Measurements from ENCODE around the gene NTN3.

NTN3 gene

DNA sequence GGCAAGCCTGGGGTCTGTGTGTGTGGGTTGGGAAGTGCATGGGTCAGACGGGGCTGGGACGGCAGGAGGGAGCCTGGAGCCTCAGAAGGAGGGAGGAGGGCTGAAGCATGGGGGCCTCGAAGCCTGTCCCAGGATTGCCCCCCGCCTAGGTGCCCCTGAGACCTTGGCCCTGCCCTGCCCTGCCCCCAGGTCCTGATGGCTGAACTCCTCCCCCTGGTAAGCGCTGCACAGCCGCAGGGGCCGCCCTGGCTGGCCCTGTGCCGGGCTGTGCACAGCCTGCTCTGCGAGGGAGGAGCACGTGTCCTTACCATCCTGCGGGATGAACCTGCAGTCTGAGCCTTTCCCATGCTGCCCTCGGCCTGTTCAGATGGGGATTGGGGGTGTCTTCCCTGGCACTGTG, 6.8 kb upstream of the NTN3 start:
- TF ChIP-seq, protein P1, sequence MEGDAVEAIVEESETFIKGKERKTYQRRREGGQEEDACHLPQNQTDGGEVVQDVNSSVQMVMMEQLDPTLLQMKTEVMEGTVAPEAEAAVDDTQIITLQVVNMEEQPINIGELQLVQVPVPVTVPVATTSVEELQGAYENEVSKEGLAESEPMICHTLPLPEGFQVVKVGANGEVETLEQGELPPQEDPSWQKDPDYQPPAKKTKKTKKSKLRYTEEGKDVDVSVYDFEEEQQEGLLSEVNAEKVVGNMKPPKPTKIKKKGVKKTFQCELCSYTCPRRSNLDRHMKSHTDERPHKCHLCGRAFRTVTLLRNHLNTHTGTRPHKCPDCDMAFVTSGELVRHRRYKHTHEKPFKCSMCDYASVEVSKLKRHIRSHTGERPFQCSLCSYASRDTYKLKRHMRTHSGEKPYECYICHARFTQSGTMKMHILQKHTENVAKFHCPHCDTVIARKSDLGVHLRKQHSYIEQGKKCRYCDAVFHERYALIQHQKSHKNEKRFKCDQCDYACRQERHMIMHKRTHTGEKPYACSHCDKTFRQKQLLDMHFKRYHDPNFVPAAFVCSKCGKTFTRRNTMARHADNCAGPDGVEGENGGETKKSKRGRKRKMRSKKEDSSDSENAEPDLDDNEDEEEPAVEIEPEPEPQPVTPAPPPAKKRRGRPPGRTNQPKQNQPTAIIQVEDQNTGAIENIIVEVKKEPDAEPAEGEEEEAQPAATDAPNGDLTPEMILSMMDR (conservative IDR thresholded peaks at IDR 0.05; ENCODE audit: low read depth): no peak
- no peak for DNase-seq (ENCODE audit: low spot score)
- peak overlapping the region; percentile 91 for H3K27ac ChIP-seq
- ChIA-PET POLR2A (ENCODE audit: low non-redundant PET) (no interaction called here), CTCF (interaction anchor here (0.6 kb wide), 1 partner anchor 51 kb away, joined by 5 read pairs; no protein-coding TSS in a partner anchor)

DNA sequence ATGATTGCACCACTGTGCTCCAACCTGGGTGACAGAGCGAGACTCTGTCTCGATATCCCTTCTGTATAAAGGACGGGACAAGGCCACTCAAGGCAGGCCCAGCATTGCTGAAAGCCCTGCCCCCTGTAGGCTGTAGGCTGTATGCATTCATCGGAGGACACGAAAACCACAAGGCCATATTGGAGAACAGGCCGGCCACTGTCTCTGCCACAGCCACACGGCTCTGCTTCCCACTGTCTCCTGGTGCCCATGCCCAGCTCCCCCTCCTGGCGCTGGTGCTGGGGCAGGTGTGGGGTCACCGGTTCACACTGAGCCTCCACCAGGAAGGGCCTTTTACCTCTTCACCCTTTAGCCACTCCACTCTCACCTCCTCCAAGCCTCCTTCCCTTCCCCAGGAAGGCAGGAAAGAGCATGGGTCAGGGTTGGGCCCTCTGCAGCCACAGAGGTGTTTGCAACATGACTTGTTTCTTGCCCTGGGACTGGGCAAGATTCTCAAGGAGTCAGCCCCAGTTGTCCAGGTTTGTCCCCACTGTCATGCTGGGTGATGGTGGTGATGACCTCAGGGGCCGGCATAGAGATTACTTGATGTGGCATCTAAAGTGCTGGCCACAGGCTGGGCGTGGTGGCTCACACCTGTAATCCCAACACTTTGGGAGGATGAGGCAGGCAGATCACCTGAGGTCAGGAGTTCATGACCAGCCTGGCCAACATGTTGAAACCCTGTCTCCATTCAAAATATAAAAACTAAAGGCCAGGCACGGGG, 5.3 kb upstream of the NTN3 start:
- DNase-seq (ENCODE audit: low spot score): no peak
- TF ChIP-seq, protein P1 (conservative IDR thresholded peaks at IDR 0.05; ENCODE audit: low read depth): no peak
- ChIA-PET CTCF (no interaction called here), POLR2A (ENCODE audit: low non-redundant PET) (no interaction called here)
- H3K27ac ChIP-seq: peak overlapping the region; percentile 91

- ChIA-PET POLR2A (ENCODE audit: low non-redundant PET) (interaction anchor here (1.0 kb wide), 1 partner anchor 21 kb away, joined by 11 read pairs; no protein-coding TSS in a partner anchor), CTCF (interaction anchor here (0.5 to 0.6 kb wide), 2 partner anchors 7 to 11 kb away, joined by 3 read pairs; no protein-coding TSS in a partner anchor)
- DNase-seq (ENCODE audit: low spot score): no peak
- H3K27ac ChIP-seq: peak overlapping the region; percentile 91
- TF ChIP-seq, protein P1 (conservative IDR thresholded peaks at IDR 0.05; ENCODE audit: low read depth): no peak
Observed at GRCh38 chr16:2466667-2467527, 4.2 kb upstream of the NTN3 start.

DNA sequence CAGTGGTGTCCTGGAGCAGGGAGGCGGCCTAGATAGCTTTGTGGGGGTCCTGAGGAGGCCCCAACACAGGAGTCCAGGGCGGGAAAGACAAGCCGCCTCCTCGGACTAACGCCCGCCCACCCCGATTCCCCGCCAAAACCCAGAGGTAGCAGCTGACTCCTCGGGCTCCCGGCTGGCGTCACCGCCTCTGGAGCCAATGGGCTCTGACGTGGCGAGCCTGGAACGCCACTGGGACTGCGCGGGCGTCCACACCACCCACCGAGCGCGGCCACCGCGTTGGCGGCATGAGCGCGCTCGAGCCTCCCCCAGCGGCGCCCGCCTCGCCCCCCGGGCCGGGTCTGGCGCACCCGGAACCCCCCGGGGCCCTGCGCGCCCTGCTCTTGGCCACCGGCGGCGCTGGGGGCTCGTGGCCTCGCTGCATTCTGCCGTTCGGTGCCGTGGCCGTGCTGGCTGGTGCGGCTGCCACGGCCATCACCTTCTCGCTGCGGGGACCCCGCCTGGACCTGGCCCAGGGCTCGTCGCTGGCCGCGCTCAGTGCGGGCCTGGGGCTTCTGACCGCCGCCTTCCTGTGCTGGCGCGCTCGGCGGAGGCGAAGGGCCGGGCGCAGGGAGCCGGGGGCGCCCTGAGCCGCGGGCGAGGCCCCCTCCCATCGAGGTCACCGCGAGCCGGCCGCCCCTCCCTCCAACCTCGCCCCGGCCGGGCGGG, 3.4 kb upstream of the NTN3 start:
- POLR2A ChIA-PET (ENCODE audit: low non-redundant PET): interaction anchor here (1.0 kb wide), 1 partner anchor 21 kb away, joined by 11 read pairs; no protein-coding TSS in a partner anchor
- TF ChIP-seq, protein P1 (conservative IDR thresholded peaks at IDR 0.05; ENCODE audit: low read depth): no peak
- peak overlapping the region; percentile 91 for H3K27ac ChIP-seq
- peak; percentile 82 for DNase-seq (ENCODE audit: low spot score)
- CTCF ChIA-PET: interaction anchor here (0.5 to 0.6 kb wide), 3 partner anchors 8 to 199 kb away, joined by 3 read pairs; no protein-coding TSS in a partner anchor

DNA sequence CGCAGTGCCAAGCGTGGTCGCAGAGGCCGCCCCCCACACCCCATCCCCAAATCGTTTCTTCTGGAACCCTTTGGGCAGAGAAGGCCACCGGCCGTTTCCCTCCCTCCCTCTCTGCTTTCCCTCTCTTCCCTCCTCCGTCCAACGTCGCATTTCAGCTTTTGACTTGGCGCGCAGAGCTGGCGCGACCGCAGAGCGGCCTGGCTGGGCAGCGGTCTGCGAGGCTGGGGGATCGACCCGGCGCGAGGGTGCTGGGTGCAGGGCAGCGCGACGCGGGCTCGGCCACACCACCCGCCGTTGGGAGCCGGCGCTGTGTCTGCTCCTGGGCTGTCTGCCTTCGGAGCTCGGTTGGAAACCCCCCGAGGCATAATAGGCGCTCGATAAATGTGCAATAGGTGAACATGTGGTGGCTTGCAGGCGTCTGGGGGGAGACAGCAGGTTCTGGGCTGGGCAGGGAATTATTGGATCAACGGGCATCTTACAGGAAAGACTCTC, 2.8 kb upstream of the NTN3 start:
- TF ChIP-seq, protein P1 (conservative IDR thresholded peaks at IDR 0.05; ENCODE audit: low read depth): no peak
- DNase-seq (ENCODE audit: low spot score): peak; percentile 81
- ChIA-PET CTCF (interaction anchor here (0.8 kb wide), 1 partner anchor 33 kb away, joined by 7 read pairs; no protein-coding TSS in a partner anchor), POLR2A (ENCODE audit: low non-redundant PET) (interaction anchor here (0.6 kb wide), 1 partner anchor 52 kb away, joined by 3 read pairs; no protein-coding TSS in a partner anchor)
- H3K27ac ChIP-seq: peak overlapping the region; percentile 91
